WERI-Rb-1 (cell line): ENCODE results near the gene COX5A.

ENCODE experiments used
- DNase-seq: peaks from one replicate; pipeline ENCODE4 v3.0.0-alpha.2; 2020
- H3K27ac ChIP-seq: fragments of 250-450 bp; sonication (Bioruptor Pico); 2 replicates; pipeline ENCODE4 v1.5.1; 2020; ENCODE audit warnings: mild to moderate bottlenecking, moderate library complexity
- H3K27me3 ChIP-seq: fragments of 250-450 bp; sonication (Bioruptor Pico); 2 replicates; pipeline ENCODE4 v1.5.1; 2021; ENCODE audit warnings: mild to moderate bottlenecking, low read depth, moderate library complexity; ENCODE audit not compliant: insufficient read depth, severe bottlenecking
- H3K36me3 ChIP-seq: fragments of 250-450 bp; sonication (Bioruptor Pico); 2 replicates; pipeline ENCODE4 v1.5.1; 2020; ENCODE audit warnings: mild to moderate bottlenecking, moderate library complexity
- H3K4me3 ChIP-seq: 2 replicates; pipeline ENCODE4 v1.5.1; 2011; ENCODE audit warnings: low read depth, mild to moderate bottlenecking, control low read depth, low read length
- H3K9me3 ChIP-seq: fragments of 250-450 bp; sonication (Bioruptor Pico); 2 replicates; pipeline ENCODE4 v1.5.1; 2021; ENCODE audit warnings: mild to moderate bottlenecking, moderate library complexity; ENCODE audit not compliant: severe bottlenecking
- TF ChIP-seq, protein P1 (sequence below): IDR thresholded peaks from 2 replicates; pipeline ENCODE4 v1.5.1; 2011; ENCODE audit warnings: low read depth, mild to moderate bottlenecking, control low read depth, inconsistent platforms, low read length

Gene COX5A

DNA sequence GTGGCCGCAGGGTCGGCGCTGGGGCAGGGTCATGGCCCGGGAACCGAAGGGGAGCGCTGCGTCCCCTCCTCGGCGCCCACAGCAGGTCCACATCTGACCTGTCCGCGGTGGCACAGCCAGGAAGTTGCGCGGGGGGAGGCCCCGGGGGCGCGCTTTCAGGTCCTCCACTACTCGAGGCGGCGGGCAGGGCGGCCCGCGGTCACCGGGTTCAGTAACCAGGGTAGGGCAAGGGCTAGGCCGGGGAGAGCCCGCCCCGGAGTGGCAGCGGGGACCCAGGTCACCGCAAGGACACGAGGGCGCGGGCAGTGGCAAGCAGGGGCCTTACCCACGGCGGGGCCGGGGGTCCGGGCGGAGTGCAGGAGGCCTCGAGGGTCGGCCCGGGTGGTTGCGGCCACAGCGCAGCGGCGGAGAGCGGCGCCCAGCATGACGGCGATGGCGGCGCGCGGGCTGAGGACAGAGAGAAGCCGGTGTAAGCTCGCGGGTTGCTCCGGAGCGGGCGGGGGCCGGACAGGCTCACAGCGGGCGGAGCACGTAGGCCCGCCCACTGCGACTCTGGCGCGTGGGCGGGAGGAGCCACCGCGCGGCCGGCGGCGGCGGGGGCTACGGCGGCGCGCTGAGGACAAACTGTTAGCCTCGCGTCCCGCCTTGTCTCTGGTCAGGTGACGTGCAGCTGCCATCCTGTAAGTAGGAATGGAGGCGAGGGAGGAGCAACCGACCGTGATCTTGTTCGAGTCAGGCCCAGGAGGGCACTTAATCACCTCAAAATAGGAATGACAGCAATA, at the start of gene COX5A:
Gene COX5A, minus strand, starts transcription at position 484 of the 782 bp plus-strand sequence. Its CDS starts 59 bp downstream, at position 425.
- peak; percentile 93 for DNase-seq
- TF ChIP-seq, protein P1, sequence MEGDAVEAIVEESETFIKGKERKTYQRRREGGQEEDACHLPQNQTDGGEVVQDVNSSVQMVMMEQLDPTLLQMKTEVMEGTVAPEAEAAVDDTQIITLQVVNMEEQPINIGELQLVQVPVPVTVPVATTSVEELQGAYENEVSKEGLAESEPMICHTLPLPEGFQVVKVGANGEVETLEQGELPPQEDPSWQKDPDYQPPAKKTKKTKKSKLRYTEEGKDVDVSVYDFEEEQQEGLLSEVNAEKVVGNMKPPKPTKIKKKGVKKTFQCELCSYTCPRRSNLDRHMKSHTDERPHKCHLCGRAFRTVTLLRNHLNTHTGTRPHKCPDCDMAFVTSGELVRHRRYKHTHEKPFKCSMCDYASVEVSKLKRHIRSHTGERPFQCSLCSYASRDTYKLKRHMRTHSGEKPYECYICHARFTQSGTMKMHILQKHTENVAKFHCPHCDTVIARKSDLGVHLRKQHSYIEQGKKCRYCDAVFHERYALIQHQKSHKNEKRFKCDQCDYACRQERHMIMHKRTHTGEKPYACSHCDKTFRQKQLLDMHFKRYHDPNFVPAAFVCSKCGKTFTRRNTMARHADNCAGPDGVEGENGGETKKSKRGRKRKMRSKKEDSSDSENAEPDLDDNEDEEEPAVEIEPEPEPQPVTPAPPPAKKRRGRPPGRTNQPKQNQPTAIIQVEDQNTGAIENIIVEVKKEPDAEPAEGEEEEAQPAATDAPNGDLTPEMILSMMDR: no peak
- Histone ChIP-seq H3K27me3 (no peaks in the 10 kb centered on the region), H3K27ac (peak within 1 kb of the TSS; percentile 94), H3K9me3 (no peaks in the 10 kb centered on the region), H3K4me3 (peak within 1 kb of the TSS; percentile 99), H3K36me3 (peaks cover 23% of the 10 kb centered on the region)

DNA sequence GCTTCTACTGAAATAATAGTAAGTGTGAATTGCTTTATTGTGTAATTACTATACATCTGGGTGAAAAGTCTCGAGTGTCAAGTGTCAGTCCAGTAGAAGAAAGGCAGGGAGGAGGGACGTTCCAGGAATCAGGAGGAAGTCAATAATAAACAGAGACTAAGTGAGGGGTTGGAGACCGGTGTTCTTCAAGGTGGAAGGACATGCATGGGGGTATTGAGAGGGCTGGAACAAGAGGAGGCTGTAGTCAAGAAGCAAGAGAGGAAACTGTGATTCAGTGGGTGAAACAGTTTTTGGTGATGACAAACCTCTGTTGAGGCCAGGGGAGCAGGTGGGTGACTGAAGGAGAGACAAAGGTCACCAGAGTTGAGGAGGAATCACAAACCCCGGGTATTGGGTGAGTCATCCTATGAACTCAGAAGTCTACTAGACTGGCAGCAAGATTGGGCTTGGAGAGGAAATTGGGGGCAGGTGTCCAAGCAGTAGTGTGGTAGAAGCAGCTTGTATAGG, 45.9 kb upstream of the COX5A start:
- no peak for DNase-seq
- H3K9me3 ChIP-seq: no peaks in the 10 kb centered on the region
- H3K4me3 ChIP-seq: no peak overlapping the region
- no peaks in the 10 kb centered on the region for H3K36me3 ChIP-seq
- H3K27me3 ChIP-seq: no peaks in the 10 kb centered on the region
- TF ChIP-seq, protein P1: no peak
- H3K27ac ChIP-seq: no peak overlapping the region

DNA sequence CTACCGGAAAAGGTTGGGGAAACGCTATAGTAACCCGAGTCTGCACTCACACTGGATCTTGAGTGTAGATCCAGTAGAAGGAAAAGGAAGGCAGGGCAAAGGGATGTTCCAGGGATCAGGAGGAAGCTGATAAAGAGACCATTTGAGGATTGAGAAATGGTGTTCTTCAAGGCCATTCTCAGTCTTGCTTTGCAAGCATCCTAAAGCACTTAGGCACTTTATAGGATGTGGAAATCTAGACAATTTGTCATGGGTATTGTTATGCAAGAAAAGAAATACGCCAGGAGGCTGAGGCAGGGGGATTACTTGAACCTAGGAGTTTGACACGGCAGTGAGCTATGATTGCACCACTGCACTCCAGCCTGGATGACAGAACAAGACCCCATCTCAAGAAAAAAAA, 44.3 kb upstream of the COX5A start:
- DNase-seq: no peak

DNA sequence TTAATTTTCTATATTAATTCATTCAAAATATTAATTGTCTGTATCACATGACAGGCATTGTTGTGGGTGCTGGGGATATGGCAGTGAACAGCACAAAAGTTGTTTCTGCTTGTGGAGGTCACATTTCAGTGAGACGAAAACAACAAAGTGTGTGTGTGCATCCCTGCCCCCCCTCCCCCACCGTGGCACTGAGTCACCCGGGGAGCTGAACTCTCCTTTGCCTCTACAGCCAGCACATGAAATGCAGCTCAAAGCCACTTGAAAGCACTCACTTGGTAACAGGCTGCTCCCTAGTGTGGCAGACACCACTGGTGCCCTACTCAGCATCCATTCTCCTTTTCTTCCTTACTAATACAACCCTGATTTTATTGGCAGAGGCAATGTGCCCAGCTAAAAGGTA, 40.6 kb upstream of the COX5A start:
- no peaks in the 10 kb centered on the region for H3K9me3 ChIP-seq
- TF ChIP-seq, protein P1: no peak
- no peaks in the 10 kb centered on the region for H3K27me3 ChIP-seq
- DNase-seq: no peak
- H3K27ac ChIP-seq: no peak overlapping the region
- no peaks in the 10 kb centered on the region for H3K36me3 ChIP-seq
- no peak overlapping the region for H3K4me3 ChIP-seq

More for the DNA sequence above, 44.3 kb upstream of the COX5A start:
- Histone ChIP-seq H3K9me3 (no peaks in the 10 kb centered on the region), H3K27me3 (no peaks in the 10 kb centered on the region), H3K27ac (no peak overlapping the region), H3K4me3 (no peak overlapping the region), H3K36me3 (no peaks in the 10 kb centered on the region)
- TF ChIP-seq, protein P1: no peak

DNA sequence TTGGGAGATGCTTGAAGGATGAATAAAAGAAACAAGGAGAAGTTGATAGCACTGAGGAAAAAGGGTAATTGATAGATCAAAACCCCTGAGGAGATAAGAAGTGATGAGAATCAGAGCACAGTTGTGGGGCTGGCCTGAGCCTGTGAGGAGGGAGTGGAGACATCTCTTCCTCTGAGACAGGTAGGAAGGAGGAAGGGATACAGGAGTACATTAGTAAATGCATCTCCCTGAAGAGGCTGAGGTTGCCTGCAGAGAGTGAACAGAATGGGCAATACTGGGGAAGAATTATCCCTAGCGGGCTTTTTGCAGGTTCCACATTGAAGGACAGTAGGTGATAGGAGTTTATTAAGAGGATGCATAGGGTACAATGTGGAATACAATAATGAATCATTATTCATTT, 40.2 kb upstream of the COX5A start:
- H3K27ac ChIP-seq: no peak overlapping the region
- no peaks in the 10 kb centered on the region for H3K9me3 ChIP-seq
- H3K4me3 ChIP-seq: no peak overlapping the region
- no peaks in the 10 kb centered on the region for H3K36me3 ChIP-seq
- H3K27me3 ChIP-seq: no peaks in the 10 kb centered on the region
- TF ChIP-seq, protein P1: no peak
- no peak for DNase-seq
